Measurements from ENCODE around the gene NEK6.

The NEK6 gene

GRCh38 chr9:124269556-124269955 is 11.8 kb downstream of the NEK6 start:
- TF ChIP-seq CTCF (IDR thresholded peaks at IDR 0.05; ENCODE audit: low read depth, low read length) = no peak
- TF ChIP-seq MAX (IDR thresholded peaks at IDR 0.05; ENCODE audit: low read depth, low read length) = no peak
- no peak for TF ChIP-seq MYC (IDR thresholded peaks at IDR 0.05; ENCODE audit: low read depth, low read length)
- TF ChIP-seq POLR2A (IDR thresholded peaks at IDR 0.05; ENCODE audit: extremely low read depth, insufficient read length) = no peak
- H3K4me3 ChIP-seq (ENCODE audit: low read depth, low read length) = no peak overlapping the region
- DNase-seq (ENCODE audit: low read depth) = no peak

- DNase-seq (ENCODE audit: low read depth) = no peak
- no peak for TF ChIP-seq CTCF (IDR thresholded peaks at IDR 0.05; ENCODE audit: low read depth, low read length)
- no peak for TF ChIP-seq MYC (IDR thresholded peaks at IDR 0.05; ENCODE audit: low read depth, low read length)
- TF ChIP-seq MAX (IDR thresholded peaks at IDR 0.05; ENCODE audit: low read depth, low read length) = no peak
- no peak for TF ChIP-seq POLR2A (IDR thresholded peaks at IDR 0.05; ENCODE audit: extremely low read depth, insufficient read length)
- no peak overlapping the region for H3K4me3 ChIP-seq (ENCODE audit: low read depth, low read length)
Observed at GRCh38 chr9:124270504-124271335, 13.0 kb downstream of the NEK6 start.

- no peak overlapping the region for H3K4me3 ChIP-seq (ENCODE audit: low read depth, low read length)
- TF ChIP-seq POLR2A (IDR thresholded peaks at IDR 0.05; ENCODE audit: extremely low read depth, insufficient read length) (no peak), CTCF (IDR thresholded peaks at IDR 0.05; ENCODE audit: low read depth, low read length) (no peak), MYC (IDR thresholded peaks at IDR 0.05; ENCODE audit: low read depth, low read length) (no peak), MAX (IDR thresholded peaks at IDR 0.05; ENCODE audit: low read depth, low read length) (no peak)
- no peak for DNase-seq (ENCODE audit: low read depth)
Observed at GRCh38 chr9:124271660-124272059, 13.9 kb downstream of the NEK6 start.

GRCh38 chr9:124272118-124272517 is 14.4 kb downstream of the NEK6 start:
- TF ChIP-seq MAX (IDR thresholded peaks at IDR 0.05; ENCODE audit: low read depth, low read length) (no peak), POLR2A (IDR thresholded peaks at IDR 0.05; ENCODE audit: extremely low read depth, insufficient read length) (no peak), MYC (IDR thresholded peaks at IDR 0.05; ENCODE audit: low read depth, low read length) (no peak), CTCF (IDR thresholded peaks at IDR 0.05; ENCODE audit: low read depth, low read length) (no peak)
- no peak for DNase-seq (ENCODE audit: low read depth)
- H3K4me3 ChIP-seq (ENCODE audit: low read depth, low read length) = no peak overlapping the region

- TF ChIP-seq MYC (IDR thresholded peaks at IDR 0.05; ENCODE audit: low read depth, low read length) = no peak
- TF ChIP-seq POLR2A (IDR thresholded peaks at IDR 0.05; ENCODE audit: extremely low read depth, insufficient read length) = no peak
- no peak overlapping the region for H3K4me3 ChIP-seq (ENCODE audit: low read depth, low read length)
- no peak for DNase-seq (ENCODE audit: low read depth)
Observed at GRCh38 chr9:124272979-124273378, 15.2 kb downstream of the NEK6 start.

- no peak overlapping the region for H3K4me3 ChIP-seq (ENCODE audit: low read depth, low read length)
- DNase-seq (ENCODE audit: low read depth) = no peak
- no peak for TF ChIP-seq MYC (IDR thresholded peaks at IDR 0.05; ENCODE audit: low read depth, low read length)
- no peak for TF ChIP-seq POLR2A (IDR thresholded peaks at IDR 0.05; ENCODE audit: extremely low read depth, insufficient read length)
- no peak for TF ChIP-seq MAX (IDR thresholded peaks at IDR 0.05; ENCODE audit: low read depth, low read length)
- no peak for TF ChIP-seq CTCF (IDR thresholded peaks at IDR 0.05; ENCODE audit: low read depth, low read length)
Observed at GRCh38 chr9:124273427-124274160, 15.8 kb downstream of the NEK6 start.

Measured in NB4 (cell line).